ENCODE results near the gene DROSHA. TPM values are rescaled to one million over a fixed set of nuclear protein-coding genes. Genes with fewer than 3 reads are reported as not detected.

The DROSHA gene
- total and polyA plus RNA-seq, 2 of the 8 experiments (the other 6 are each of a cell fraction or from before 2014, with no cell fraction given): 65.9 to 122 TPM

GRCh38 chr5:31378838-31379237 lies 153.1 kb downstream of the DROSHA start:
- Histone ChIP-seq H3K4ac (replicated peaks; ENCODE audit: insufficient read length, low read depth, low read length) (no peak overlapping the region), H3K9ac (replicated peaks in 1 of 4; ENCODE audit: extremely low read depth in 1 of 4, low read depth in 3 of 4, low read length in 3 of 4) (peak overlapping the region in 1 of 4 experiments; percentile 21; a peak in 1 of 7 replicates), H3K4me1 (replicated peaks in 1 of 4; ENCODE audit: control insufficient read depth in 3 of 4, insufficient read depth in 4 of 4, low read length in 3 of 4) (peaks cover 3 to 8% (median 5%) of the 10 kb centered on the region in 4 experiments; a peak in 5 of 7 replicates), H3K4me2 (ENCODE audit: insufficient read depth in 1 of 2, low read depth in 2 of 2, low read length in 2 of 2) (no peak overlapping the region), H4K20me1 (replicated peaks in 1 of 2; ENCODE audit: control insufficient read depth in 1 of 2, insufficient read depth in 2 of 2, low read length in 2 of 2) (no peaks in the 10 kb centered on the region), H3K56ac (replicated peaks; ENCODE audit: insufficient read length, low read depth, low read length) (no peak overlapping the region), H2BK120ac (replicated peaks; ENCODE audit: low read depth, low read length) (no peak overlapping the region), H3K36me3 (ENCODE audit: control insufficient read depth in 2 of 4, insufficient read depth in 4 of 4, low read length in 3 of 4) (no peaks in the 10 kb centered on the region), H2BK15ac (ENCODE audit: low read length) (no peak overlapping the region), H4K8ac (ENCODE audit: extremely low read depth, insufficient read depth, low read length) (no peak overlapping the region), H2AFZ (ENCODE audit: low read length) (no peak overlapping the region), H4K91ac (replicated peaks; ENCODE audit: insufficient read length, low read length) (no peak overlapping the region), H3K4me3 (ENCODE audit: extremely low read depth in 1 of 4, insufficient read depth in 2 of 4, low read depth in 3 of 4, low read length in 4 of 4) (no peak overlapping the region), H2BK12ac (ENCODE audit: low read depth, low read length) (no peak overlapping the region), H2BK20ac (ENCODE audit: low read length) (no peak overlapping the region), H3K79me2 (ENCODE audit: control insufficient read depth in 1 of 2, insufficient read depth in 2 of 2, low read length in 2 of 2) (no peaks in the 10 kb centered on the region), H3K23me2 (ENCODE audit: low read depth, low read length) (no peaks in the 10 kb centered on the region), H3K79me1 (ENCODE audit: low read depth, low read length) (no peaks in the 10 kb centered on the region), H3K27ac (ENCODE audit: low read depth, low read length) (no peak overlapping the region), H2BK5ac (ENCODE audit: low read depth, low read length) (no peak overlapping the region), H4K5ac (ENCODE audit: insufficient read length, low read depth, low read length) (no peak overlapping the region), H3K27me3 (replicated peaks in 1 of 4; ENCODE audit: control insufficient read depth in 3 of 4, extremely low read depth in 1 of 4, insufficient read depth in 3 of 4, low read length in 3 of 4) (no peaks in the 10 kb centered on the region), H2AK5ac (ENCODE audit: low read depth, low read length) (no peak overlapping the region), H3K23ac (ENCODE audit: insufficient read length) (no peak overlapping the region), H3K14ac (ENCODE audit: insufficient read length) (no peak overlapping the region), H3K18ac (ENCODE audit: extremely low read depth, low read length) (no peak overlapping the region), H3K9me3 (ENCODE audit: insufficient read depth in 2 of 2, low read depth in 1 of 2, low read length in 1 of 2) (no peaks in the 10 kb centered on the region)
- ChIA-PET POLR2A (ENCODE audit: partially characterized antibody) (no interaction called here), CTCF (ENCODE audit: partially characterized antibody) (no interaction called here)
- FAIRE-seq (no peak), DNase-seq (ENCODE audit: low read depth in 1 of 2, low spot score in 2 of 2) (no peak)
- WGBS, 2 experiments (ENCODE audit: extremely low coverage in 1 of 2, insufficient coverage in 1 of 2, insufficient read length in 1 of 2, insufficient replicate concordance in 2 of 2, low coverage in 1 of 2, low lambda C conversion rate in 2 of 2, missing lambda C conversion rate in 1 of 2): 68% methylated on average over 7 of the region's 7 CpGs; no CpG with 5 or more reads in 1 of the 2 experiments
- no peak for TF ChIP-seq RFX5 (IDR thresholded peaks at IDR 0.05; ENCODE audit: borderline replicate concordance, low read depth, low read length)
- no peak for TF ChIP-seq EP300 (IDR thresholded peaks at IDR 0.05; ENCODE audit: borderline replicate concordance in 1 of 2, low read depth in 2 of 2, low read length in 2 of 2)
- no peak for TF ChIP-seq POU5F1 (IDR thresholded peaks at IDR 0.05; ENCODE audit: low read depth, low read length)
- no peak for TF ChIP-seq GABPA (IDR thresholded peaks at IDR 0.05; ENCODE audit: borderline replicate concordance, insufficient read depth, low read length)
- TF ChIP-seq YY1 (IDR thresholded peaks at IDR 0.05; ENCODE audit: low read depth, low read length): no peak
- no peak for TF ChIP-seq ZNF274 (IDR thresholded peaks at IDR 0.05; ENCODE audit: borderline replicate concordance, extremely low read depth, low read length)
- no peak for TF ChIP-seq FOSL1 (IDR thresholded peaks at IDR 0.05; ENCODE audit: insufficient read depth, low read depth, low read length)
- no peak for TF ChIP-seq JUN (IDR thresholded peaks at IDR 0.05; ENCODE audit: low read depth, low read length)
- no peak for TF ChIP-seq HDAC2 (IDR thresholded peaks at IDR 0.05; ENCODE audit: borderline replicate concordance in 1 of 2, low read depth in 2 of 2, low read length in 2 of 2)
- no peak for TF ChIP-seq E2F6 (IDR thresholded peaks at IDR 0.05)
- TF ChIP-seq CHD2 (IDR thresholded peaks at IDR 0.05; ENCODE audit: low read length): no peak
- no peak for TF ChIP-seq SIX5 (IDR thresholded peaks at IDR 0.05; ENCODE audit: low read depth, low read length)
- no peak for TF ChIP-seq CHD1 (IDR thresholded peaks at IDR 0.05; ENCODE audit: low read depth, low read length)
- no peak for TF ChIP-seq TAF1 (IDR thresholded peaks at IDR 0.05; ENCODE audit: low read depth, low read length)

Measured in H1 (cell line).